BE2C (cell line): Measurements from ENCODE around the gene PPIL6.
A peak's percentile ranks its signal among the peaks of the same experiment; 100 is the strongest.

Experiments used
- DNase-seq: peaks from one replicate; pipeline ENCODE4 v3.0.0-alpha.2; 2020
- H3K27me3 ChIP-seq: fragments of 250-450 bp; sonication (Bioruptor Pico); 2 replicates; pipeline ENCODE4 v1.5.1; 2020; ENCODE audit warnings: mild to moderate bottlenecking
- H3K36me3 ChIP-seq: fragments of 250-450 bp; sonication (Bioruptor Pico); 2 replicates; pipeline ENCODE4 v1.5.1; 2020; ENCODE audit warnings: mild to moderate bottlenecking
- H3K4me1 ChIP-seq: fragments of 250-450 bp; sonication (Bioruptor Pico); 2 replicates; pipeline ENCODE4 v1.5.1; 2020
- H3K4me3 ChIP-seq: 2 replicates; pipeline ENCODE4 v1.5.1; 2011; ENCODE audit warnings: low read depth, low read length
- H3K9me3 ChIP-seq: fragments of 250-450 bp; sonication (Bioruptor Pico); 2 replicates; pipeline ENCODE4 v1.5.1; 2020
- TF ChIP-seq, protein P1 (sequence below): IDR thresholded peaks from 2 replicates; pipeline ENCODE4 v1.5.1; 2012; ENCODE audit warnings: mild to moderate bottlenecking, low read depth, low read length

Gene PPIL6

GRCh38 chr6:109460161-109460829 lies 19.9 kb upstream of the PPIL6 start:
- DNase-seq, result no peak
- Histone ChIP-seq H3K27me3 (no peaks in the 10 kb centered on the region), H3K36me3 (peaks cover 28% of the 10 kb centered on the region), H3K9me3 (no peaks in the 10 kb centered on the region), H3K4me3 (no peak overlapping the region), H3K4me1 (no peaks in the 10 kb centered on the region)
- TF ChIP-seq, protein P1, sequence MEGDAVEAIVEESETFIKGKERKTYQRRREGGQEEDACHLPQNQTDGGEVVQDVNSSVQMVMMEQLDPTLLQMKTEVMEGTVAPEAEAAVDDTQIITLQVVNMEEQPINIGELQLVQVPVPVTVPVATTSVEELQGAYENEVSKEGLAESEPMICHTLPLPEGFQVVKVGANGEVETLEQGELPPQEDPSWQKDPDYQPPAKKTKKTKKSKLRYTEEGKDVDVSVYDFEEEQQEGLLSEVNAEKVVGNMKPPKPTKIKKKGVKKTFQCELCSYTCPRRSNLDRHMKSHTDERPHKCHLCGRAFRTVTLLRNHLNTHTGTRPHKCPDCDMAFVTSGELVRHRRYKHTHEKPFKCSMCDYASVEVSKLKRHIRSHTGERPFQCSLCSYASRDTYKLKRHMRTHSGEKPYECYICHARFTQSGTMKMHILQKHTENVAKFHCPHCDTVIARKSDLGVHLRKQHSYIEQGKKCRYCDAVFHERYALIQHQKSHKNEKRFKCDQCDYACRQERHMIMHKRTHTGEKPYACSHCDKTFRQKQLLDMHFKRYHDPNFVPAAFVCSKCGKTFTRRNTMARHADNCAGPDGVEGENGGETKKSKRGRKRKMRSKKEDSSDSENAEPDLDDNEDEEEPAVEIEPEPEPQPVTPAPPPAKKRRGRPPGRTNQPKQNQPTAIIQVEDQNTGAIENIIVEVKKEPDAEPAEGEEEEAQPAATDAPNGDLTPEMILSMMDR, result no peak

- TF ChIP-seq, protein P1, result no peak
- Histone ChIP-seq H3K4me3 (no peak overlapping the region), H3K36me3 (peaks cover 18% of the 10 kb centered on the region), H3K27me3 (no peaks in the 10 kb centered on the region), H3K9me3 (no peaks in the 10 kb centered on the region), H3K4me1 (peaks cover under 1% of the 10 kb centered on the region; the same call in 1 of the 2 replicates)
- DNase-seq, result no peak
Observed at GRCh38 chr6:109458774-109459531, 18.5 kb upstream of the PPIL6 start.

- no peak for DNase-seq
- Histone ChIP-seq H3K36me3 (peaks cover 12% of the 10 kb centered on the region), H3K4me1 (peaks cover 4% of the 10 kb centered on the region; the same call in 1 of the 2 replicates), H3K4me3 (no peak overlapping the region), H3K9me3 (no peaks in the 10 kb centered on the region), H3K27me3 (no peaks in the 10 kb centered on the region)
- TF ChIP-seq, protein P1, result no peak
Observed at GRCh38 chr6:109457562-109457996, 17.2 kb upstream of the PPIL6 start.

- TF ChIP-seq, protein P1, result no peak
- Histone ChIP-seq H3K4me1 (peaks cover 4% of the 10 kb centered on the region; the same call in 1 of the 2 replicates), H3K27me3 (no peaks in the 10 kb centered on the region), H3K36me3 (peaks cover 12% of the 10 kb centered on the region), H3K9me3 (no peaks in the 10 kb centered on the region), H3K4me3 (no peak overlapping the region)
- no peak for DNase-seq
Observed at GRCh38 chr6:109456710-109457561, 16.5 kb upstream of the PPIL6 start.

DNA sequence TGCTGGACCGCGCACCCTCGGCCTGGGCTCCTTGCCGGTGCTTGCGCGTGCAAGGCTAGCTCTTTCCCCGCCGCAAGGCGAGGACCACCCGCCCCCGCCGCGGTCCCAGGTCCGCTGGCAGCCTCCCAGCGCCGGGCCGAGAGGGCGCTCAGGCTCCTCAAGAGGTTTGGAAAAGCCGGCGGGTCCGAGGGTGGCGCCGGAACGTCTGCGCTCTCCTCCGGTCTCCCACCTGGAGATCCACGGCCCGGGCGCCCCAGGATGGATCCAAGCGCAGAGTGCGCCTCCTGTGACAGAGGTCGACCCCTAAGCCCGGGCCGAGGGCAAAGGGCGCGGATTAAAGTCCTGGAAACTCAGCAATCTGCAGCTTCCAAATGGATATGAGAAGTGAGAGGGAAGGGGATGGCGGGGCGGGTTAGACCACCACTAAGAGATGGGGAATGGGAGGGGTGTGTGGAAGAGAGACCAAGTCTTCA lies 15.7 kb upstream of the PPIL6 start:
- H3K36me3 ChIP-seq, result peaks cover 14% of the 10 kb centered on the region
- H3K4me3 ChIP-seq, result peak overlapping the region; percentile 92
- no peaks in the 10 kb centered on the region for H3K27me3 ChIP-seq
- TF ChIP-seq, protein P1, result no peak
- no peaks in the 10 kb centered on the region for H3K9me3 ChIP-seq
- no peak for DNase-seq
- H3K4me1 ChIP-seq, result peaks cover 4% of the 10 kb centered on the region; the same call in 1 of the 2 replicates
